HT-29 (cell line): Measurements from ENCODE around the gene CEACAM4. TPM values are rescaled to one million over a fixed set of nuclear protein-coding genes. Genes with fewer than 3 reads are reported as not detected.
"Not testable (repeated sequence)": the region's sequence is repeated elsewhere in the genome, so short reads cannot be mapped to it uniquely, and the experiment has no call there.

ENCODE experiments used
- DNase-seq: peaks from one replicate; pipeline ENCODE4 v3.0.0-alpha.2; 2015; ENCODE audit warnings: low spot score
- total RNA-seq: library from RNA; depleted of rRNA; stranded (reverse); fragments of >200 nt; shearing (Covaris generic); gene quantifications from 2 replicates; pipeline ENCODE4 v1.2.3, GENCODE V29; 2014; rRNA removed

Gene CEACAM4
- not detected in 2 replicates for total RNA-seq

- no peak for DNase-seq
Observed at GRCh38 chr19:41626877-41627276, at the start of gene CEACAM4. CEACAM4 (minus strand) TSS chr19:41627074; CDS start chr19:41626963, 111 bp downstream.

GRCh38 chr19:41671486-41671885, 44.6 kb upstream of the CEACAM4 start:
- DNase-seq = no peak

- no peak for DNase-seq
Observed at GRCh38 chr19:41670755-41671154, 43.9 kb upstream of the CEACAM4 start.

- DNase-seq = no peak
Observed at GRCh38 chr19:41668315-41668714, 41.4 kb upstream of the CEACAM4 start.

GRCh38 chr19:41666075-41666474, 39.2 kb upstream of the CEACAM4 start:
- no peak for DNase-seq

- DNase-seq = no peak
Observed at GRCh38 chr19:41657157-41657556, 30.3 kb upstream of the CEACAM4 start.

- DNase-seq = not testable (repeated sequence)
Observed at GRCh38 chr19:41656756-41657155, 29.9 kb upstream of the CEACAM4 start.

GRCh38 chr19:41652250-41652649, 25.4 kb upstream of the CEACAM4 start:
- no peak for DNase-seq

GRCh38 chr19:41649827-41650226, 23.0 kb upstream of the CEACAM4 start:
- DNase-seq = peak; percentile 90

GRCh38 chr19:41646589-41647204, 19.8 kb upstream of the CEACAM4 start:
- no peak for DNase-seq

- DNase-seq = peak; percentile 98
Observed at GRCh38 chr19:41641879-41642485, 15.1 kb upstream of the CEACAM4 start.

- DNase-seq = no peak
Observed at GRCh38 chr19:41638641-41639081, 11.8 kb upstream of the CEACAM4 start.

- no peak for DNase-seq
Observed at GRCh38 chr19:41637484-41637883, 10.6 kb upstream of the CEACAM4 start.

- DNase-seq = no peak
Observed at GRCh38 chr19:41627966-41628675, 1.2 kb upstream of the CEACAM4 start.

- DNase-seq = no peak
Observed at GRCh38 chr19:41626278-41626677, 596 bp downstream of the CEACAM4 start.

- DNase-seq = no peak
Observed at GRCh38 chr19:41624937-41625336, 1.9 kb downstream of the CEACAM4 start.

- no peak for DNase-seq
Observed at GRCh38 chr19:41624515-41624914, 2.4 kb downstream of the CEACAM4 start.

- DNase-seq = no peak
Observed at GRCh38 chr19:41623360-41623759, 3.5 kb downstream of the CEACAM4 start.

- DNase-seq = no peak
Observed at GRCh38 chr19:41621654-41622053, 5.2 kb downstream of the CEACAM4 start.

GRCh38 chr19:41621226-41621625, 5.6 kb downstream of the CEACAM4 start:
- no peak for DNase-seq

- DNase-seq = no peak
Observed at GRCh38 chr19:41620171-41620570, 6.7 kb downstream of the CEACAM4 start.

GRCh38 chr19:41619018-41619556, 7.8 kb downstream of the CEACAM4 start:
- DNase-seq = no peak
